ENCODE data around the gene MAP3K4.

DNA sequence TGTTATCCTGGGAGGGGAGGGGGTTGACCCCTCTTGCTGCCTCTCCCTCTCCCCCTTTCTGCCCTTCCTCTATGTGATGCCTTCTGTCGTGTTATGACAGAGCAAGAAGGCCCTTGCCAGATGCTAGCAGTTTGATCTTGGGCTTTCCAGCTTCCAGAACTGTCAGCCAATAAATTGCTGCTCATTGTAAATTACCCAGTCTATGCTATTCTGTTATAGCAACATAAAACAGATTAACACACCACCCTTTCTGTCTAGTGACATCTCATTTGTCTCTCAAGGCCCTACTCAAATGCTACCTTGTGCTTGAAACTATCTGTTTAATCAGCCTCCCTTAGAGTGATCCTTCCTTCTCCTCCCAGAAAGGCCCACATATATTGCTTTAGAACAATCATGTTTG lies 16.4 kb upstream of the MAP3K4 start:
- TF ChIP-seq, protein P1, sequence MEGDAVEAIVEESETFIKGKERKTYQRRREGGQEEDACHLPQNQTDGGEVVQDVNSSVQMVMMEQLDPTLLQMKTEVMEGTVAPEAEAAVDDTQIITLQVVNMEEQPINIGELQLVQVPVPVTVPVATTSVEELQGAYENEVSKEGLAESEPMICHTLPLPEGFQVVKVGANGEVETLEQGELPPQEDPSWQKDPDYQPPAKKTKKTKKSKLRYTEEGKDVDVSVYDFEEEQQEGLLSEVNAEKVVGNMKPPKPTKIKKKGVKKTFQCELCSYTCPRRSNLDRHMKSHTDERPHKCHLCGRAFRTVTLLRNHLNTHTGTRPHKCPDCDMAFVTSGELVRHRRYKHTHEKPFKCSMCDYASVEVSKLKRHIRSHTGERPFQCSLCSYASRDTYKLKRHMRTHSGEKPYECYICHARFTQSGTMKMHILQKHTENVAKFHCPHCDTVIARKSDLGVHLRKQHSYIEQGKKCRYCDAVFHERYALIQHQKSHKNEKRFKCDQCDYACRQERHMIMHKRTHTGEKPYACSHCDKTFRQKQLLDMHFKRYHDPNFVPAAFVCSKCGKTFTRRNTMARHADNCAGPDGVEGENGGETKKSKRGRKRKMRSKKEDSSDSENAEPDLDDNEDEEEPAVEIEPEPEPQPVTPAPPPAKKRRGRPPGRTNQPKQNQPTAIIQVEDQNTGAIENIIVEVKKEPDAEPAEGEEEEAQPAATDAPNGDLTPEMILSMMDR (conservative IDR thresholded peaks at IDR 0.05; ENCODE audit: low read depth, low read length): no peak
- no peak for TF ChIP-seq EZH2 (IDR thresholded peaks at IDR 0.05; ENCODE audit: low read length, unreplicated experiment)
